ENCODE results near the gene C1orf94.

The C1orf94 gene

DNA sequence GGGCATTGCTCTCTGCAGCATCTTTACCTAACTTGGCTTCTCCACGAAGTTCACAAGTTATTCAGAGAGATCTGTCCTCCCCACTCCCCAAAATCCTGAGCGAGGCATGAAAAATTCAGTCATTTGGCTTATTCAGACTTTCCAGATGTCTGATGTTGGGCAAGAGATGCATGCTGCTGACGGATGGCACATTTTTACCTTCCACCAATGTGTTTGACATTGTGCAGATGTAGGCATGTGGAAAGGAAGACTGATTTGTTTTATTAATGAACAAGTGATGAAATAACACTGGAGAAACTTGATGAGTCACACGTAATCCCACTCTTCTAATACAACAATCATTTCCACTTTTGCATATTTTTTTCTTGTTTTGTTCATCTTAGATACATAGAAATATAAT, 86.7 kb downstream of the C1orf94 start:
- no peak for DNase-seq

DNA sequence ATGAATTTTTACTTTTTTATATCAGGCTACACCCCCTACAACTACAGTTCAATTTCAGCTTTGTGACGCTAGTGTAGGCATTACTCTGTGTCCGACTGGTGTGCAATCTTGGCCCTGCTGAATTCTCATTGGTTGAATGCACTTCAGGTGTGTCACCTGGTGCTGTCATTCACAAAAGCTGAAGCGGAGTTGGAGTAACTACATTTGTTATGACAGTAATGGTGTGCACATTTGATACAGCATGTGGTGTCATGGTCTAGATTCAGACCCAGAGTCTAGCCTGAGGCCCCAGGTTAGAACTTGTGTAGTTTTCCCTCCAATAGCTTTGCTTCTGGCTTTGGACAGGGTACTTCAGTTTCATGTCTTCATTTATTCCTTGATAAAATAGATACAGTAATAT, 88.7 kb downstream of the C1orf94 start:
- DNase-seq, result no peak

DNA sequence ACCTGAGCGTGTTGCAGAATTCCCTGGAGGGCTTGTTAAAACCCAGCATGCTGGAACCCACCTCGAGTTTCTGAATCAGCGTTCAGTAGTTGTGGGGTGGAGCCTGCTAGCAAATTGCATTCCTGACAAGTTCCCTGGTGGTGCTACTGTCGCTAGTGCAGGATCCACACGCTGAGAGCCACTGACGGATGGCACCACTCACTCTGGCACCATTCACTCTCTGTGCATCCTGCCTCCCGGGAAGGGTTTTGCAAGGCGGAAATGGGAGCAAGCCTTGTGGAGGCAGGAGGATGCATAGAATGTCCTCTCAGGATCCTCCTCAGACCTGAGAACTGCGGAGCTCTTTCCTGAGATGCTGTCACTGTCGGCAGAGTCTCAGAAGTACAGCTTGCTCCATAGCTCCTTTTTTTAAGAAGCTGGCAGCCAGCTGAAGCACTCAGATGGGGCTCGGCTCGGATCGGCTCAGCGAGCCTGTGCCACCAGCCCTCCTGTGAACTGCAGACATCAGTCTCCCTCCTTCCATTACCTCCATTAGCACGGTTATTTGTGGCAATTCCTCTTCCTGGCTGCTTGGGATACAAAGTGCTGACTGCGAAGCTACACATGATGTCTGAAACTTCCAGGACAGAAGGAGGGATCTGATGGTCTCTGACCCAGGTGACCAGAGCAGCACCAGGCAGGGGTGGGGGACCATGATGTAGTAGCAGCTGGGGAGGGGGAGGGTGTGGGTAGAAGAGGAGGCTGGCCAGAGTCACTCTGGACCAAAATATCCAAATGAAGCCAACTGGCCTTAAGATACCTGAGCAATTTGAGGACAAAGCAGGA, 89.6 kb downstream of the C1orf94 start:
- DNase-seq, result no peak

DNA sequence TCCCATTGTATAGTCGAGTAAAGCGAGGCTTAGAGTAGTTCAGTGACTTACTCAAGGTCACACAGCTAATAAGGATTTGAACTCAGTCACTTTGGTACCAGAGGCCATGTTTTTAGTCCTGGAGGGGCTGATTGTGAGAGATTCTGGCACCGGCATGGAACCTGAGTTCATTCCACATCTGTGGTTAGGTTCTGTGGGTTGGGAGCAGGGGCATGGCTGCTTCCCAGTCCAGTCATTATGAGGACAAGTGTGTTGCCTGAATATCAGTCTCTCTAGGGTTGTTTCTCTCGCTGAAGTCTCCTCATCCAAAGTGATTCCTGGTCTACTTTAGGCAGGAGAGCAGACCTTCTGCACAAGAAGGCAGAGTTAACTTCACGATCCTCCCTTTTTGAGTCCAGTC, 90.6 kb downstream of the C1orf94 start:
- no peak for DNase-seq

DNA sequence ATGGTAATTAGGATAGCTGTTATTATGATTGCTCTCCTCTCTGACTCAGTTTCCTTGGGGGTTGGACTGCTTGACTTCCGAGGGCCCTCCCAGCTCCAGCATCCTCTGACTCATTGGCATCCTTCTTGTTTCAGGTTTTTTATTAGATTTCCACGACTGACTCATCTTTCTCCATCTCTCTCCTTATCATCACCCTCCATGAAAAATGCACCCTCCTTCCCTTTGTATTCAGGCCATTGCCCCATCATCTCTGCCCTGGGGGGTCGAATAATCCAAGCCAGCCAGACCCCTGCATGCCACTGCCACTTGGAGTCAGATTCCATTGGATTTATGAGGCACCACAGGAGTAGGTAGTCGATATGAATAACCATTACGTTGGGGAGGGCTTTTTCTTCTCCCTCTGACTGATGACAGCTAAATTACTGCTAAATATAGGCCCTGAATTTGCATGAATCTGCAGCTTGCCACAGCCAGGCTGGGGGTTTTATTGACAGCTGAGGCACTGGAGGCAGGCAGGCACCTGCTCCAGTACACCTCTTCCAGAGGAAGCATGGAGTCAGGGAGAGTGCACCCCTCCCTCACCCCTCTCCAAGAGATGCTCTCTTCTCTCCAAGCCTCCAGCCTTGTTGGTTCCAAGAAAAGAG, 91.7 kb downstream of the C1orf94 start:
- DNase-seq, result no peak

Measured in activated CD4-positive, alpha-beta T cell treated with anti-CD3 and anti-CD28 coated beads, Interleukin-2, amount 50 U/mL, for 1 hour (primary cell).